HG03135 (cell line): ENCODE data around the gene STKLD1.
A peak's percentile ranks its signal among the peaks of the same experiment; 100 is the strongest.

Experiments used
- ATAC-seq: cut with Tn5 transposase; IDR thresholded peaks from one replicate; pipeline ENCODE4 v1.9.1; 2021; ENCODE audit warnings: mild to moderate bottlenecking, moderate library complexity; ENCODE audit not compliant: unreplicated experiment

The STKLD1 gene

DNA sequence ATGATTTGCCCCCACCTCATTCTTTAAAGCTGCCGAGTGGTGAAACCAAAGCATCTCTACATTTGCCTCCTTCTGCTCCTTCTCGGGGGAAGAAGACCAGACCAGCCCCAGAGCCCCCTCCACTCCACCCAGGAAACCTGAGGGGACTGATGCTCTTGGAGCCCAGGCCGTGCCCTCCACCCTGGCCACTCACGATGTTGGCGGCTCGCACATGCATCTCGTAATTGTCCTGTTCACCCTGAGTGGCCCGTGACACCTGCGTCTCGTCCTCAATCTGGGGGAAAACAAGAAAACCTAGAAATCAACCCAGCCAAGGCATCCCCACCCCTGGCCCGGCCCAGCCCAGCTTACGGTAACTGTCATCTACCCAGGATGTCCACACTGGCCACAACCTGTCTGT lies 31.2 kb upstream of the STKLD1 start:
- no peak for ATAC-seq

DNA sequence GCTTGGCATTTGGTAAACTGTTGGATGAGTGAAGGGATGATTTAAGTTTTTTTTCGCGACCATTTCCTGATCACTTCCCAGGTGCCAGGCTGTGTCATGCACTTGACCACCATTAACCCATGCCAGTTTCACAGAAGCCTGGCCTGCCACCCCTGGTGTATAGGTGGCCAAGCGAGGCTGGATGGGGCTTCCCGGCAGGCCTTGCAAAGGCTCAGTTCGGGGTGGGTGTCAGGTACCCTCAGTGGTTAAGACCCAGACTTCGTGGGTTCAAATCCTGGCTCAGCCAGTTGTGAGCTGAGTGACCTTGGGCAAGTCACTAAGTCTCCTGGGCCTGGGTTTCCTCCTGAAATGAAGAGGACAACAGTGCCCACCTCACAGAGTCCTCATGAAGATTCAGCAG lies 30.6 kb upstream of the STKLD1 start:
- no peak for ATAC-seq

DNA sequence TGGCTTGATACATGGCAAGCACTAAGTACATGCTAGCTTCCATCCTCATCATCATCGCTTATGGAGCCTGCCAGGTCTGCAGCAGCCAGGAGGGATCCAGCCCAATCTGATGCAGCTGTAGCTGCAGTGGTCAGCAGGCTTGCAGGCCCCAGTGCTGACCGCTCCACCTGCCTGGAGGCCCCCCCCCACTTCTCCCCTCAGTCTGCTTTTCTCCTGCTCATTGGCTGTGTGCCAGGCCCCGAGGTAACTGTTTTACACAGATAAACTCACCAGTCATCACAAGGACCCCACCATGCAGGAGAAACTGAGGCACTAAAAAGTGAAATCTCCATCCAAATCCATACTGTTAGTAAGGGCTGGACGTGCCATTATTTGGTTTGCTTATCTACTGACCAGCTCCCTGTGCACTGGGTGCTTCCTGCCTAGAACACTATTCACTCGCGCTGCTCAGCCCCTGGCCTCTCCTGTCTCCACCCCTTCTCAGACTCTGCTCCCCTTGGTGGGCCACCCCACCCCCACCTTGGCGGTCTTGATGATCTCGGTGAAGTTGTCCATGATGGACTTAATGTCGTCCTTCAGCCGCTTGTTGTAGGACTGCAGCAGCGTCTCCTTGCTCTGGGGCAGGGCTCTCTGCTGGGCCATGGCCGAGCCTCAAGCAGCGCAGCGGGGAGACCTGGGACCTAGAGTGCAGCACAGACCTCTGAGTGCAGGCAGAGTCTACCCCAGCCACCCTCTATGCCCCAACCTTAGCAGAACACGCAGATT lies 30.0 kb upstream of the STKLD1 start:
- no peak for ATAC-seq

DNA sequence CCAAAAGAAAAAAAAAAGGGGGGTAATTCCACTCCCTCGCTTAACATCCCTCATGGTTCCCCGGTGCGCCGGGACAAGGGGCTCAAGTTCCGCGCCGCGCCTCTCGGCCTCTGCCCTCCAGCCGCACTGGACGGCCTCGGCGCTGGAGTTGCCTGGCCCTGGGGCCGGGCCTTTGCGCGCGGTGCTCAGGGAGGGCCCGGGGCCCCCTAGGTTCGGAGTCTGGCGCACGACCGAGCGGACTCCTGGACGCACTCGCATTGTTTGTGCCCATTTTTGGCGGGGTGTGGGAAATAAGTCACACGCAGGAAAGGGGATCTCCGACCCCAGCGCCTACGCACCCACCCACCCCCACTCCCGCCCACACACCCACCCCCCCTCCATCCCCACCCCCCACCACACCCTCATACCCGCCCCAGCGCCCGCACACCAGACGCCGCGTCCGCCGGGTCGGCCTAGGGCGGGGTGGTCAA lies 28.6 kb upstream of the STKLD1 start:
- ATAC-seq, result peak; percentile 14

DNA sequence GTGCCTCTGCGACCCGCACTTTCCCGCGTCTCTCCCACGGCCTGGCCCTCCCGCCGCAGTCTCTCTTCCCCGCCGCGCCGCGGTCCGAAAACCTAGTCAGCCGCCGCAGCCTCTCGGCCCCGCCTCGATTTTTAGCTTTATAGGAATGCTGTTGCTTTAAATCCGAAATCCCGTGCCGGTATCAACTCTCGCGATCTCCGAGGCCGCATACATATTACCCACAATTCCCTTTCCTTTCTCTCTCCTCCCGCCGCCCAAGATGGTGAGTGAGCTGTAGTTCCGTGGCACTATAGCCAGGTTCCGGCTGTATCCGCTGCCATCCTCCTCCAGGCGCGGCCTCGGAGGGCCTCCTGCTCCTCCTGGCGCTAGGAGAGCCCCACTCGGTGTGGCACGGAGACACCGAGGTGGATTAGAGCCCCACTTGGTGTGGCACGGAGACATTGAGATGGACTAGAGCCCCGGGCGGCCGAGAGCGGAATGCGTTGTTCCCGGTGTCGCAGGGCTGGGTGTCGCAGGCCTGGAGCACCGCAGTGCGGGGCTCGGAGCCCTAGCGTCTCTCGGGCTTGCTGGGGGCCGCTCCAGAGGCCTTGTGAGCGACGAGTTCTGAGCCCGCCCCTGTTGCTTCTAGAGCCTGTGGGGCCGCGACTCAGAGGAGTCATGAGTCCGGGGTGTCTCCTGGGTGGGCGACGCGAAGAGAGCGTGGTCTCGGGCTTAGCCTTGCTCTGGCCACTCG lies 28.0 kb upstream of the STKLD1 start, which contains the start of the genes MED22 and RPL7A:
Gene MED22, minus strand, starts transcription at position 147 of the 733 bp plus-strand sequence. CDS start 1,469 bp downstream, outside the sequence.
Gene RPL7A, plus strand, starts transcription at position 234 of the 733 bp plus-strand sequence. Its CDS starts 26 bp downstream, at position 260.
- peak; percentile 81 for ATAC-seq

DNA sequence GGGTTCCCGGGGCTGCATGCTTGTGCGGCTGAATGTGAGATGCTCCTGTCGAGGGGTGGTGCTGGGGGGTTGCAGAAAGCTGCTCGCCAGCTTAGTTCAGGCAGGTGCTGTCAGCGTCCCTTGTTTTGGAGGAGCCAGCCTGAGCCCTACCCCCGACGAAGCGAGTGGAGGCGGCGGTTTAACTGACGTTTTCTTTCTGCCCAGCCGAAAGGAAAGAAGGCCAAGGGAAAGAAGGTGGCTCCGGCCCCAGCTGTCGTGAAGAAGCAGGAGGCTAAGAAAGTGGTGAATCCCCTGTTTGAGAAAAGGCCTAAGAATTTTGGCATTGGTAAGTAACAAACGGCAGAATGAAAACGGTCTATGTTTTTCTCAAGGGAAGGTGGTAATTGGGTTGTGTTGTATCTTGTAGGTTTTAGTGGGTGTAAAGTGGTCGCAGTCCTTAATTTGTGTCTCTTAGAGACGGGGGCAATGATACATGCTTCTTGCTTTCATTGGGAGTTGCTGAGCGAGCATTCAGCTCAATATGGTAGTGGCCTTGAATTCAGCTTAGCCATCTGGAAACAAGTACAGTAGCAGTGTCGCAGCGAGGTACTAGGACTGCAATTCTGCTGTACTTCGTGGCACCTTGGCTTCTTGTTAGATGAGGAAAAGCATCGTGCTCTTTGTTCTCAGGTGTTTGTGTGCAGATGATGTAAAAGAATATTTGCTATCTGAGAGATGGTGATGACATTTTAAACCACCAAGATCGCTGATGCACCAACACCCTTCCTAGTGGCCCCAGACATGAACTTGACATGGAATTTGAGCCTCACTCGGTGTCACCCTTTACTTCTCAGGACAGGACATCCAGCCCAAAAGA lies 27.2 kb upstream of the STKLD1 start:
- ATAC-seq, result no peak

DNA sequence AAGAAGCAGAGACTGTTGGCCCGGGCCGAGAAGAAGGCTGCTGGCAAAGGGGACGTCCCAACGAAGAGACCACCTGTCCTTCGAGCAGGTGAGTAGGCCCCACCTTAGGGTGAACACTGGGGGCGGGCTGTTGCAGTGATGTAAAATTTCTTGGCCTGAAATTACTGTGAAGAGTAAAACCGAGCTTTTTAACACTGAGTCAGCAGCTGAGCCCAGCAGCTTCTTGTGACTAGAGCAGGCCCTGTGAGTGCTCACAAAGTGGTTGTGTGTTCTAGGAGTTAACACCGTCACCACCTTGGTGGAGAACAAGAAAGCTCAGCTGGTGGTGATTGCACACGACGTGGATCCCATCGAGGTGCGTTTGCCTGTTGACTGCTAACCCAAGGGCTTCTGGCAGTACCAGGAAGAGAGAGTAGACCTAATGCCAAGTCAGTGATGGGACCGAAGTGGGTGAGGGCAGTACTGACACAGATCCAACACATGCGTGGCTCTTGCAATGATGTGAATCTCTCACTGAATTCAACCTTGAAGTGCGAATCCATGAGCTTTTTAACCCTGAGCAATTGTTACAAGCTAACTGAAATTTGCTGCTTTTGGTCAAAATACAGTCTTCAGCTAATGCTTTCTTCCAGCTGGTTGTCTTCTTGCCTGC lies 26.1 kb upstream of the STKLD1 start:
- ATAC-seq, result no peak

DNA sequence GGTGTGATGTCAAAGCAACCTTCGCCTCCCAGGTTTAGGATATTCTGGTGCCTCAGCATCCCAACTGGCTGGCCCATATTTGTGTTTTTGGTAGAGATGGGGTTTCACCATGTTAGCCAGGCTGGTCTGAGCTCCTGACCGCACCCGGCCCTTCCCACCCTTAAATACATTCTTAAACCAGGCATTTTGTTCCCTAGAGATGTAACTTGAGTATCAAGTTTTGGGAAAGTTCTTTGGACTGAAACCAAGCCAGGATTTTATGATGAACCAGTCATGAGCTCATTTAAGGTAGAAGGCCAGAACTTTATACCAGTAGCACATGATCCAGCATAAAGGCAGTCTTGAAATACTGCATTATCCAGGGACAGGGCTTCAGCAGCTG lies 24.6 kb upstream of the STKLD1 start:
- no peak for ATAC-seq

DNA sequence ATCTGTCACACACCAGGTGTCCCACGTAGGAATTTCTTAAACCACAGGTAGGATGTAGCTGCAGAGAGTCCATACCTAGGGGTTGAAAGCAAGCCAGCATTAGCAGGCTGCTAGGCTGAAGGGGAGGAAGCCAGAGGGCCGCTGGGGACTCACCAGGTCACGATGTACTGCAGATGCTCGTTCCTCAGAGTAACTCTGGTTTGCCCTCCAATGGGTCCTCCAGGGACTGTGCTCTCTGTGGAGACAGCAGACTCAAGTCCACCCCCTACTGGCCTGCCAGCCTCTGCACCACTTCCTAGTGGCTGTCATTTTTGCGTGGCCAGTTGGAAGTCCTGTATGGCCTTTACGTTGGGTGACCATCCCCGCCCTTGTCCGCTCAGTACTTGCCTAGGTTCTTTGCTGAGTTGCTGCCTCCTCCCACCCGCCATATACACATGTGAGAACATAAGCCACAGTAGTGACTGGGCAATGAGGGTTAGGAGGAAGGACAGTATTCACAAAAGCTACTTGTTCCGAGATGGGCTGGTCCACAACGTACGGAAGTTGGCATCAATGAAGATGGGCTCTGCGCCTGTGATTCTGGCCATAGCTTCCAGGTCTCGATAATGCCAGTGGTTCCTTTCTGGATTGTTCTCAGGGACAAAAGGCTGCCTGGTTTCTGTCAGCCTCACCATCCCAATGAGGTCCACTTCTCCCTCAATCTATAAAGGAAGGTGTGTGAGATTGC lies 24.1 kb upstream of the STKLD1 start:
- no peak for ATAC-seq

DNA sequence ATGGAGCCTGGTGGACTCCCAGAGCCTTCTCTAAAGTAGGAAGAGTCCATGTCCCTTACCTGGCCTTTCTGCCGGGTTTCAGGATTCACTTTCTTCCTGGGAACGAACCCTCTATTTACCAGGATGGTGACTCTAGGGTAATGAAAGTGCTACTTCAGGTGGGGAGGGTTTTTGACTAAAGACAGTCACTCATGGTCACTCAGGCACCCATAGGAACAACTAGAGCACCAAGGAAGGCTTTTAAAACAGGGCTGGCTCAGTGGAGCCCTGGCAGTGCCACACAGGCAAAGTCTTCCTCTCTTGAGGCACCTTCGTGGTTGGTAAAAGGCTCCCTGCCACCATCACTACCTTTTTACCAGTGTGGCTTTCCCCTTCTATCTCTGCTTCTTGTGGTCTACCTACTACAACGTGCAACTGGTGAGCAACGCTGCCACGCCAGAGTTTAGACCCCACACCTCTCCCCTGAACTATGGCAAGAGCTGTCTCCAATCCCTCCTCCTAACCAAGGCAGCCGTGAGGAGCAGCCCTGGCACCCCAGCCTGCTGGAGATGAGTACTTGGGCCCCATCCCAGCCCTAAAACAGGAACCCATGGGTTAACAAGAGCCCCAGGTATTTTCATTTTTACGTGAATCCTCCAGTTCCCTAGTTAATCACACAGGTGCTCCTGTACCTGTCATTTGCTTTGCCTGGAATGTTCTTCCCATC lies 23.4 kb upstream of the STKLD1 start:
- no peak for ATAC-seq

DNA sequence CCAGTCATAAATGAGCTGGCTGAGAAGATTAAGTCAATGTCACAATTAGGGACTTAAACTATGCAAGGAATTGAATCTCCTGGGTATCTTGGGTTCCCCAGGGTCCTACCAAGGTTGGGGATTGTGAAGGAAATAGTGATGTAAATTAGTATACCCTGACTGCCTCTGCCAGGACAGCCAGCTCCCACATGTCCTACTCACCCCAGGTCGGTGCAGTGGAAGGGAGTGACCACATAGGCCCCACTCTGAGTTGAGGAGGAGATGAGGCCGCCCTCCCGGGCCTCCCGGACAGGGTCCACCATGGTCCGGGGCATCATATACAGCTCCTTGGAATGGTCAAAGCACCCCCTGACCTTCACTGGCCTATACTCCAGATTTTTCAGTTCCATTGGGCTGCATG lies 22.6 kb upstream of the STKLD1 start:
- ATAC-seq, result no peak

DNA sequence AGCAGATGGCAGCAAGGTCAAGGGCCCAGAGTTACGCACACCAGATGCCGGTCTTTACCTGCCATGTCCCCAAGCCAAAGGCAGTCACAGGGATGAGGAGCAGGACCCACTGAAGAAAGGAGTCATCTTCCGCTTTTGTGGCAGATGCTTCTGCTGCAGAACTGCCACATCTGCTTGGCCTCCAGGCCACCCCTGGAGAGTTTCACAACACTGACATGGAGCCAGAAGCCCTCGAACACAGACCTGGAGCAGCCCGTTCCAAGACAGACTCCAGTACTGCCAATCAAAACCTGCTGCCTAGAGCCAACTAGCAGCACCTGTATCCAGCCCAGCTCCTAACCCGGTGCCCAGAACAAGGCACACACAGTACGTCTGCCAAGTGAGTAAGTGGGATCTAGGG lies 21.4 kb upstream of the STKLD1 start:
- no peak for ATAC-seq

DNA sequence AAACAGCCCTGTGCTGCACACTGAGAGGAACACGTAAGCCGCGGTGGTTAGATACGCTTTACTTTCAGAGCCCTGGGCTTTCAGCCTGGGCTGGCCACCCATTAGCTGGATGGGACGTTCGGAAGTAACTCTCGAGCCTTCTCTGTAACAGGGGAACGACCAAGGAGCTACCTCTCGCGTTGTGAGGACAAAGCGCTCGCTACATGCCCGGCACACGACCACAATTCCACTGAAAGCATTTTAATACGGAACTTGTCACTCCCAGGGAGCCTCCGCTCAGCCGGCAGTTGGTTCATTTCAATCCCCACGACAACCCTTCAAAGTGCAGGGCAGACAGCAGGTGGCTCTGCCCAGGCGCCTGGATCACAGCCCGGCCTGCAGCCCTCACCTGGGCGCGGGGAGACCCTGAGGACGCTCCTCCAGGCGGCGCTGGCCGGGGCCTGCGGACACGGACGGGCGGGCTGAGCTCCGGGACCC lies 20.2 kb upstream of the STKLD1 start:
- peak; percentile 28 for ATAC-seq

DNA sequence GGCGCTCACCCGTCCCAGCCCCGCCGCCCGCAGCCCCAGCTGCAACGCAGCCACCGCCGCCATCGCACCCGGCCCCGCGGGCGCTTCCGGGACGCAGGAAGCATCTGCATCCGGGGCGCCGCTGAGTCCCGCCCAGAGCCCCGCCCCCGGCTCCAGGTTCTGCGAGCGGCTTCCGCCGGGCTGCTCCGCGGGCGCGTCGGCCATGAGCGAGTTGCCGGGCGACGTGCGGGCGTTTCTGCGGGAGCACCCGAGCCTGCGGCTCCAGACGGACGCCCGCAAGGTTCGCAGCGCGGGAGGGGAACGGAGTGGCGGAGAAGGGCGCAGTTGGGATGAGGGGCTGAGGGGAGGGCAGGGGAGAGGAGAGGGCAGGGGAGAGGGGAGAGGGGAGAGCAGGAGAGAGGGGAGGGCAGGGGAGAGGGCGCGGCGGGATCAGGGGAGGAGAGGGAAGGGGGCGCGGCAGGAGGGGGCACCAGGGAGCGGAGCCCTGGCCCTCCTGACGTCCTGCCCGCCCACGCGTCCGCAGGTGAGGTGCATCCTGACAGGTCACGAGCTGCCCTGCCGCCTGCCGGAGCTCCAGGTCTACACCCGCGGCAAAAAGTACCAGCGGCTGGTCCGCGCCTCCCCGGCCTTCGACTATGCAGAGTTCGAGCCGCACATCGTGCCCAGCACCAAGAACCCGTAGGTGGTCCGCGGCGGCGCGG lies 19.6 kb upstream of the STKLD1 start, which contains the start of the genes SURF1 and SURF2:
Gene SURF1, minus strand, starts transcription at position 97 of the 701 bp plus-strand sequence. Its CDS starts 34 bp downstream, at position 63.
Gene SURF2, plus strand, starts transcription at position 160 of the 701 bp plus-strand sequence. Its CDS starts 43 bp downstream, at position 203.
- peak; percentile 72 for ATAC-seq

DNA sequence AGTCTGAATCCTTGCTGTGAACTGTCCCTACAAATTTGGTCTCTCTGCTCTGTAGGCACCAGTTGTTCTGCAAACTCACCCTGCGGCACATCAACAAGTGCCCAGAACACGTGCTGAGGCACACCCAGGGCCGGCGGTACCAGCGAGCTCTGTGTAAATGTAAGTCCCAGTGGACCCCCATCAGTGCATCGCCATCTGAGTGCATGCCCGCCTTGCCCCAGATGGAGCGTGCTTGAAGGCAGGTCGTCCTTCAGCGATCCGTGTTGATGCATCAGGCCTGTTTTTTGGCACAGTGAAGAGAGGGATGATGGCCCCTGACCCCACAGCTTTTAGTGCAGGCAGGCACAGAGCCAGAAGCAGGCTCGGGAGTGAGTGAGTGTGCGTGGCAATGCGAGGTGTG lies 18.5 kb upstream of the STKLD1 start:
- ATAC-seq, result no peak

DNA sequence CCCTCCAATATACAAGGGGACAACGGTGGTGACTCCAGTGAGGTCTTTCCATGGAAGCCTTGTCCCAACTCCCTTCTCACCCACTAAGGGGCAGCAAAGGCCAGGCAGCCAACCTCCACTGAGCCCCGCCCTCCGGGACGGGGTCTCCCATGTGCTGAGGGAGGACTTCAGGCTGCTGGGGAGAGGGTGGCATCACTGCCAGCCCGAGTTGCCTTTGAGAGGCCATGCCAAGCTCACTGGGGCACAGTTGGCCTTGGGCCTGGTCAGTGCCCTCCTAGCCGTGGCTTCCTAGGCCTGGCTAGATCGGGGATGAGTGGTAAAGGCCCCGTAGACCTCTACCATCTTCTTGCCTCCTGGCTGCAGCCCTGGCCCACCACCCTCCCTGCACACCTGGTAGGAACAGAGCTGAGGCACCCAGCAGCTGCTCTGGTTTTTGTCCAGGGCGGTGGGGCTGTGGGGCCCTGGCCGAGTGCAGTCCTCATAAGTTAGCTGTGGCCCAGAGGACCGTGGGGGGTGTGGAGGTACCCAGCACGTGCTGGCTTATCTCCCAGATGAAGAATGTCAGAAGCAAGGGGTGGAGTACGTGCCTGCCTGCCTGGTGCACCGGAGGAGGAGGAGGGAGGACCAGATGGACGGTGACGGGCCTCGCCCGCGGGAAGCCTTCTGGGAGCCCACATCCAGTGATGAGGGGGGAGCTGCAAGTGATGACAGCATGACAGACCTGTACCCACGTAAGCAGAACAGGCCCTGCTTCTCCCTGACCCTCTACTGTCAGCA lies 16.6 kb upstream of the STKLD1 start:
- ATAC-seq, result no peak
